Neural cell (in vitro differentiated cells): ENCODE results near the gene HBE1. TPM values are rescaled to one million over a fixed set of nuclear protein-coding genes. Genes with fewer than 3 reads are reported as not detected.

Experiments used
- H2AFZ ChIP-seq: fragments of 200-600, 300-800 bp; sonication (generic), shearing (Covaris generic); 2 replicates; pipeline ENCODE4 v1.6.0; 2014; ENCODE audit warnings: low read depth, mild to moderate bottlenecking, antibody characterized with exemption, low read length, moderate library complexity
- H3F3A ChIP-seq: fragments of 200-600 bp; shearing (Covaris generic); 2 replicates; pipeline ENCODE4 v1.6.1; 2016; ENCODE audit warnings: mild to moderate bottlenecking, moderate library complexity, mixed read lengths, antibody characterized with exemption, low read length; ENCODE audit not compliant: insufficient read depth, poor library complexity, severe bottlenecking
- H3K27ac ChIP-seq: fragments of 200-600, 300-800 bp; sonication (generic), shearing (Covaris generic); 2 replicates; pipeline ENCODE4 v1.5.1; 2014; ENCODE audit warnings: mild to moderate bottlenecking, low read length, moderate library complexity
- H3K27me3 ChIP-seq: fragments of 300-800, 200-600 bp; sonication (generic), shearing (Covaris generic); 2 replicates; pipeline ENCODE4 v1.6.0; 2014; ENCODE audit warnings: mild to moderate bottlenecking, low read depth, low read length, moderate library complexity; ENCODE audit not compliant: insufficient read depth
- H3K36me3 ChIP-seq: fragments of 300-800, 200-600 bp; sonication (generic), shearing (Covaris generic); 2 replicates; pipeline ENCODE4 v1.5.1; 2014; ENCODE audit warnings: mild to moderate bottlenecking, antibody characterized with exemption, low read length, moderate library complexity; ENCODE audit not compliant: insufficient read depth
- H3K4me2 ChIP-seq: fragments of 300-800, 200-600 bp; sonication (generic), shearing (Covaris generic); 2 replicates; pipeline ENCODE4 v1.6.0; 2014; ENCODE audit warnings: mild to moderate bottlenecking, low read length
- H3K4me3 ChIP-seq: fragments of 300-800, 200-600 bp; sonication (generic), shearing (Covaris generic); 2 replicates; pipeline ENCODE4 v1.5.1; 2014; ENCODE audit warnings: mild to moderate bottlenecking, low read length, moderate library complexity
- H3K79me2 ChIP-seq: fragments of 200-600 bp; shearing (Covaris generic); replicated peaks from 2 replicates; pipeline ENCODE4 v1.6.0; 2014; ENCODE audit warnings: mild to moderate bottlenecking, low read length, moderate library complexity; ENCODE audit not compliant: insufficient read depth
- H3K9ac ChIP-seq: fragments of 300-800, 200-600 bp; sonication (generic), shearing (Covaris generic); 2 replicates; pipeline ENCODE4 v1.6.1; 2016; ENCODE audit warnings: mild to moderate bottlenecking, low read length, mixed read lengths
- H3K9me2 ChIP-seq: fragments of 200-600 bp; shearing (Covaris generic); 2 replicates; pipeline ENCODE4 v1.6.1; 2016; ENCODE audit warnings: mild to moderate bottlenecking, low read length, mixed read lengths; ENCODE audit not compliant: insufficient read depth
- H3K9me3 ChIP-seq: fragments of 200-600, 300-800 bp; sonication (generic), shearing (Covaris generic); 2 replicates; pipeline ENCODE4 v1.6.1; 2016; ENCODE audit warnings: mild to moderate bottlenecking, mixed run types, low read length, moderate library complexity, mixed read lengths
- H4K20me1 ChIP-seq: fragments of 200-600 bp; shearing (Covaris generic); 2 replicates; pipeline ENCODE4 v1.6.1; 2016; ENCODE audit warnings: mild to moderate bottlenecking, mixed run types; ENCODE audit not compliant: insufficient read depth
- CTCF ChIP-seq: fragments of 450-650 bp; IDR thresholded peaks from 2 replicates; pipeline ENCODE4 v1.5.1; 2014; ENCODE audit warnings: antibody characterized with exemption, mild to moderate bottlenecking, moderate library complexity; ENCODE audit not compliant: poor library complexity, severe bottlenecking
- EP300 ChIP-seq: fragments of 450-650 bp; conservative IDR thresholded peaks from 2 replicates; pipeline ENCODE4 v1.6.1; 2014; ENCODE audit warnings: antibody characterized with exemption, mild to moderate bottlenecking, moderate library complexity; ENCODE audit not compliant: poor library complexity, severe bottlenecking
- EZH2 ChIP-seq: fragments of 200-600, 300-800 bp; shearing (Covaris generic), sonication (generic); IDR thresholded peaks from 2 replicates; pipeline ENCODE4 v1.6.1; 2014; ENCODE audit warnings: antibody characterized with exemption, low read length, borderline replicate concordance, mild to moderate bottlenecking; ENCODE audit not compliant: insufficient read depth, poor library complexity, severe bottlenecking
- MXI1 ChIP-seq: fragments of 450-650 bp; conservative IDR thresholded peaks from 2 replicates; pipeline ENCODE4 v1.6.1; 2014; ENCODE audit warnings: antibody characterized with exemption, mild to moderate bottlenecking; ENCODE audit not compliant: poor library complexity, severe bottlenecking
- POLR2AphosphoS5 ChIP-seq: IDR thresholded peaks from 2 replicates; pipeline ENCODE4 v1.6.1; 2012
- RAD21 ChIP-seq: fragments of 450-650 bp; conservative IDR thresholded peaks from 2 replicates; pipeline ENCODE4 v1.6.1; 2014; ENCODE audit warnings: antibody characterized with exemption, mild to moderate bottlenecking, moderate library complexity
- REST ChIP-seq: IDR thresholded peaks from 2 replicates; pipeline ENCODE4 v1.6.1; 2012; ENCODE audit warnings: borderline replicate concordance
- SMC3 ChIP-seq: fragments of 450-650 bp; conservative IDR thresholded peaks from 2 replicates; pipeline ENCODE4 v1.6.1; 2014; ENCODE audit warnings: antibody characterized with exemption, mild to moderate bottlenecking, moderate library complexity; ENCODE audit not compliant: poor library complexity
- TAF1 ChIP-seq: IDR thresholded peaks from 2 replicates; pipeline ENCODE4 v1.6.1; 2012; ENCODE audit warnings: low read depth
- polyA plus RNA-seq: library from polyadenylated mRNA; depleted of rRNA; stranded (reverse); fragments of >200 nt; gene quantifications from 2 replicates; pipeline ENCODE4 v1.2.3, GENCODE V29; 2014

HBE1 gene
- polyA plus RNA-seq, 1 donor from 2014 or later = not detected

DNA sequence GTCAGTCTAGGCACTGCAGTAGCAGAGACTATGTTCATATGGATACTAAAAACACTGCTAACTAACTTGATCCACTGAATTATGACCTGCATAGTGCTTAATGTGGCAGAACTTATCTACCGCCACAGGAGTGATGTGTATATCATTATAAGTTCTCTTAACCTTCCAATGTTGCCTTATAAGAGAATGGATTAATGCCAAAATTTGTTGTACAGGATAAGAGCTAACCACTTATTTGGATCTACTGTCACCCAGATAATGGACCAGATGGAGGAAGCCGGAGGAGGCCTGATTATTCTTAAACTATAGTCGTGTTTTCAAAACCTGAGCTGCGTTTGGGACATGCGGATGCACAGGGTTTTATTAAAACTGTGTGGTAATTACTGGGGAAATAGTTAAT, 33.9 kb upstream of the HBE1 start:
- no peaks in the 10 kb centered on the region for H3K27me3 ChIP-seq
- no peaks in the 10 kb centered on the region for H3K9me3 ChIP-seq
- H3K4me3 ChIP-seq = no peak overlapping the region
- H3K9ac ChIP-seq = no peak overlapping the region
- H3K79me2 ChIP-seq = no peaks in the 10 kb centered on the region
- H2AFZ ChIP-seq = no peak overlapping the region
- H3K9me2 ChIP-seq = no peaks in the 10 kb centered on the region
- no peaks in the 10 kb centered on the region for H4K20me1 ChIP-seq
- H3K4me2 ChIP-seq = no peak overlapping the region
- H3K27ac ChIP-seq = no peak overlapping the region
- H3F3A ChIP-seq = no peaks in the 10 kb centered on the region
- no peaks in the 10 kb centered on the region for H3K36me3 ChIP-seq
- TF ChIP-seq POLR2AphosphoS5 = no peak
- no peak for TF ChIP-seq REST
- no peak for TF ChIP-seq EP300
- TF ChIP-seq CTCF = no peak
- no peak for TF ChIP-seq RAD21
- TF ChIP-seq EZH2 = no peak
- no peak for TF ChIP-seq TAF1
- no peak for TF ChIP-seq SMC3

DNA sequence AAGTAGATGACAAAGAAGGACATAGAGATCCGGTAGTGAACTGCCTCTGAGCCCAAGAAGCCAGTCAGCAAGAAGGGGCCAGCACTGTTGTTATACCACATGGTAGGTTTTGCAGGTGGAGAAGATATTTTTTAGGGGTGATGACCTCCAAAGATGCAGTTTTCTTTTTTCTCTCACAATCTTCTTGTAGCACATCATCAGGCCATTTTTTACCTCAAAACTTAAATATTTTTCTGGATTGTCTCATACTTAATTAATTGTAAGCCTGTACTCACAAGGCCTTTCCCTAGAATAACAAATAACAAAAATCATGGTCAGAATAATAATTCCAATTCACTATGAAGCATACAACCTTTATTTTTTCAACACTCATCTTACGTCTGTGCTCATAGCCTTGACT, 32.1 kb upstream of the HBE1 start, which contains the start of gene OR51B4:
OR51B4 (minus strand) TSS at position 101 of the 400 bp plus-strand sequence; CDS start at position 101, 0 bp downstream.
- no peaks in the 10 kb centered on the region for H3K36me3 ChIP-seq
- H3K27me3 ChIP-seq = no peaks in the 10 kb centered on the region
- H3K4me3 ChIP-seq = no peak within 1 kb of the TSS
- no peak within 1 kb of the TSS for H3K27ac ChIP-seq
- H3K4me2 ChIP-seq = no peak within 1 kb of the TSS
- no peaks in the 10 kb centered on the region for H3K9me2 ChIP-seq
- H4K20me1 ChIP-seq = no peaks in the 10 kb centered on the region
- TF ChIP-seq RAD21 (no peak), TAF1 (no peak), POLR2AphosphoS5 (no peak), SMC3 (no peak)
- H2AFZ ChIP-seq = no peak within 1 kb of the TSS
- H3K9ac ChIP-seq = no peak within 1 kb of the TSS
- H3K9me3 ChIP-seq = no peaks in the 10 kb centered on the region
- no peaks in the 10 kb centered on the region for H3F3A ChIP-seq
- H3K79me2 ChIP-seq = no peaks in the 10 kb centered on the region

GRCh38 chr11:5300251-5300650, 30.5 kb upstream of the HBE1 start:
- Histone ChIP-seq H4K20me1 (no peaks in the 10 kb centered on the region), H3F3A (no peaks in the 10 kb centered on the region), H3K4me3 (no peak overlapping the region), H3K9me2 (no peaks in the 10 kb centered on the region), H3K9ac (no peak overlapping the region), H2AFZ (no peak overlapping the region), H3K27ac (no peak overlapping the region), H3K4me2 (no peak overlapping the region), H3K27me3 (no peaks in the 10 kb centered on the region), H3K79me2 (no peaks in the 10 kb centered on the region), H3K9me3 (no peaks in the 10 kb centered on the region), H3K36me3 (no peaks in the 10 kb centered on the region)
- TF ChIP-seq MXI1 (no peak), SMC3 (no peak), EZH2 (no peak), REST (no peak), EP300 (no peak), CTCF (no peak), POLR2AphosphoS5 (no peak), TAF1 (no peak), RAD21 (no peak)
